LNCAP (cell line): ENCODE measurements around the gene TTC39B.

Experiments used
- CTCF ChIP-seq: fragments of 450-650 bp; IDR thresholded peaks from 2 replicates; pipeline ENCODE4 v1.5.1; 2017; ENCODE audit warnings: mild to moderate bottlenecking

Gene TTC39B

GRCh38 chr9:15180124-15180523, 126.9 kb downstream of the TTC39B start:
- TF ChIP-seq CTCF = no peak

- TF ChIP-seq CTCF = no peak
These were observed 128.4 kb downstream of the TTC39B start for GRCh38 chr9:15178631-15179030.

GRCh38 chr9:15176836-15177235, 130.2 kb downstream of the TTC39B start:
- no peak for TF ChIP-seq CTCF

GRCh38 chr9:15163931-15164330, 143.1 kb downstream of the TTC39B start:
- TF ChIP-seq CTCF = no peak

- no peak for TF ChIP-seq CTCF
These were observed 145.3 kb downstream of the TTC39B start for GRCh38 chr9:15161753-15162152.

GRCh38 chr9:15160673-15161072, 146.3 kb downstream of the TTC39B start:
- TF ChIP-seq CTCF = no peak

- no peak for TF ChIP-seq CTCF
These were observed 149.0 kb downstream of the TTC39B start for GRCh38 chr9:15158064-15158463.

- no peak for TF ChIP-seq CTCF
These were observed 149.6 kb downstream of the TTC39B start for GRCh38 chr9:15157381-15157780.
